ENCODE measurements around the gene ODAD4.
"Not testable (repeated sequence)": the region's sequence is repeated elsewhere in the genome, so short reads cannot be mapped to it uniquely, and the experiment has no call there.

Gene ODAD4

DNA sequence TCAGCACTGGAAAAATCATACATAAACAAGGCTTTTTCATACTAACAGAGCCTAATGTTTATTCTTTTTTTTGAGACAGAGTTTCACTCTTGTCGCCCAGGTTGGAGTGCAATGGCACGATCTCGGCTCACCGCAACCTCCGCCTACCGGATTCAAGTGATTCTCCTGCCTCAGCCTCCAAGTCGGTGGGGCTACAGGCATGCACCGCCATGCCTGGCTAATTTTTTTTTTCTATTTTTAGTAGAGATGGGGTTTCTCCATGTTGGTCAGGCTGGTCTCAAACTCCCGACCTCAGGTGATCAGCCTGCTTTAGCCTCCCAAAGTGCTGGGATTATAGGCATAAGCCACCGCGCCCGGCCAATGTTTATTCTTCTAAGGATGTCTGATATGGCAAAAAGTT, 83.3 kb downstream of the ODAD4 start:
- H3K4me3 ChIP-seq (ENCODE audit: insufficient read depth, low read depth, low read length); H3K27ac ChIP-seq (ENCODE audit: insufficient read depth, low read depth, low read length, poor library complexity, severe bottlenecking); H3K36me3 ChIP-seq (ENCODE audit: control insufficient read depth, insufficient read depth, low read length); H3K9me3 ChIP-seq (ENCODE audit: control insufficient read depth, low read length); H3K27me3 ChIP-seq (ENCODE audit: control insufficient read depth, insufficient read depth, low read length, poor library complexity, severe bottlenecking); H3K4me1 ChIP-seq (ENCODE audit: control insufficient read depth, insufficient read depth, low read length): not testable (repeated sequence)
- WGBS, 2 experiments: 94 to 98% methylated on average over 12 of the region's 12 CpGs

Measured in ectodermal cell (in vitro differentiated cells).